WTC11 (cell line): ENCODE data around the gene TMED1. TPM values are rescaled to one million over a fixed set of nuclear protein-coding genes. Genes with fewer than 3 reads are reported as not detected.

Experiments used
- ATAC-seq: fragments of 200-7000 bp; cut with Tn5 transposase; 2 replicates; pipeline ENCODE4 v1.10.0; 2021; ENCODE audit warnings: mild to moderate bottlenecking, moderate library complexity
- CTCF ChIA-PET: fragments of 300-600 bp; sonication (Branson Sonifier 250); formaldehyde crosslinking; loops from one replicate; lab custom pipeline; 2021; ENCODE audit warnings: antibody characterized with exemption; lab: Charles Lee
- POLR2A ChIA-PET: fragments of 350-600 bp; sonication (Branson Sonifier 250); formaldehyde crosslinking; loops from one replicate; lab custom pipeline; 2021; ENCODE audit warnings: antibody characterized with exemption; lab: Charles Lee
- DNase-seq: peaks from one replicate; pipeline ENCODE4 v3.0.0; 2021; ENCODE audit warnings: low spot score
- H3K27ac Mint-ChIP-seq: 2 replicates; pipeline ENCODE4 v1.8.0; 2021; ENCODE audit warnings: mixed read lengths
- H3K27me3 Mint-ChIP-seq: 2 replicates; pipeline ENCODE4 v1.8.0; 2021; ENCODE audit warnings: low read depth, mild to moderate bottlenecking, moderate library complexity, mixed read lengths
- H3K36me3 Mint-ChIP-seq: 2 replicates; pipeline ENCODE4 v1.8.0; 2021; ENCODE audit warnings: mixed read lengths
- H3K4me1 Mint-ChIP-seq: 2 replicates; pipeline ENCODE4 v1.8.0; 2022; ENCODE audit warnings: mixed read lengths
- H3K4me3 Mint-ChIP-seq: 2 replicates; pipeline ENCODE4 v1.8.0; 2021; ENCODE audit warnings: mild to moderate bottlenecking, moderate library complexity, mixed read lengths
- H3K9me3 Mint-ChIP-seq: 2 replicates; pipeline ENCODE4 v1.8.0; 2021; ENCODE audit warnings: mixed read lengths
- AR ChIP-seq: fragments of 250-450 bp; sonication (Bioruptor Pico); IDR thresholded peaks from 2 replicates; pipeline ENCODE4 v1.9.0; 2021; ENCODE audit warnings: mild to moderate bottlenecking
- CREM ChIP-seq: sonication (generic); formaldehyde crosslinking; IDR thresholded peaks from 2 replicates; pipeline ENCODE4 v1.8.1; 2022; ENCODE audit warnings: mild to moderate bottlenecking, missing genetic modification reagents, moderate library complexity
- HMGA2 ChIP-seq: fragments of 250-450 bp; sonication (Bioruptor Pico); IDR thresholded peaks from 2 replicates; pipeline ENCODE4 v1.4.0; 2021; ENCODE audit warnings: mild to moderate bottlenecking, moderate library complexity
- IRF2 ChIP-seq: sonication (generic); formaldehyde crosslinking; IDR thresholded peaks from 2 replicates; pipeline ENCODE4 v1.8.0; 2022; ENCODE audit warnings: low read depth, missing genetic modification reagents, borderline replicate concordance
- MAX ChIP-seq: sonication (generic); formaldehyde crosslinking; IDR thresholded peaks from 2 replicates; pipeline ENCODE4 v1.8.0; 2022; ENCODE audit warnings: mild to moderate bottlenecking, missing genetic modification reagents
- MLX ChIP-seq: sonication (generic); formaldehyde crosslinking; IDR thresholded peaks from 2 replicates; pipeline ENCODE4 v1.8.1; 2023; ENCODE audit warnings: mild to moderate bottlenecking, missing genetic modification reagents, moderate library complexity
- MYBL2 ChIP-seq: sonication (generic); formaldehyde crosslinking; IDR thresholded peaks from 2 replicates; pipeline ENCODE4 v1.8.1; 2023; ENCODE audit warnings: mild to moderate bottlenecking, moderate library complexity, missing genetic modification reagents
- NFYB ChIP-seq: sonication (generic); formaldehyde crosslinking; conservative IDR thresholded peaks from 2 replicates; pipeline ENCODE4 v1.8.0; 2022; ENCODE audit warnings: low read depth, missing genetic modification reagents
- NR2C2 ChIP-seq: sonication (generic); formaldehyde crosslinking; IDR thresholded peaks from 2 replicates; pipeline ENCODE4 v1.8.0; 2022; ENCODE audit warnings: mild to moderate bottlenecking, missing genetic modification reagents
- NR3C1 ChIP-seq: sonication (generic); formaldehyde crosslinking; conservative IDR thresholded peaks from 2 replicates; pipeline ENCODE4 v1.8.1; 2023; ENCODE audit warnings: low read depth, mild to moderate bottlenecking, missing genetic modification reagents
- RORB ChIP-seq: fragments of 250-450 bp; sonication (Bioruptor Pico); IDR thresholded peaks from 2 replicates; pipeline ENCODE4 v1.9.0; 2021; ENCODE audit warnings: mild to moderate bottlenecking
- SMAD4 ChIP-seq: sonication (generic); formaldehyde crosslinking; IDR thresholded peaks from 2 replicates; pipeline ENCODE4 v1.8.0; 2022; ENCODE audit warnings: mild to moderate bottlenecking, missing genetic modification reagents
- STAT6 ChIP-seq: sonication (generic); formaldehyde crosslinking; conservative IDR thresholded peaks from 2 replicates; pipeline ENCODE4 v1.8.1; 2023; ENCODE audit warnings: mild to moderate bottlenecking, low read depth, missing genetic modification reagents, moderate library complexity
- TEAD4 ChIP-seq: sonication (generic); formaldehyde crosslinking; IDR thresholded peaks from 2 replicates; pipeline ENCODE4 v1.8.0; 2022; ENCODE audit warnings: mild to moderate bottlenecking, missing genetic modification reagents
- USF2 ChIP-seq: sonication (generic); formaldehyde crosslinking; IDR thresholded peaks from 2 replicates; pipeline ENCODE4 v1.8.1; 2023; ENCODE audit warnings: mild to moderate bottlenecking, missing genetic modification reagents, moderate library complexity
- ZNF263 ChIP-seq: sonication (generic); formaldehyde crosslinking; IDR thresholded peaks from 2 replicates; pipeline ENCODE4 v1.8.1; 2022; ENCODE audit warnings: low read depth, mild to moderate bottlenecking, moderate library complexity, missing genetic modification reagents
- ZNF281 ChIP-seq: sonication (generic); formaldehyde crosslinking; IDR thresholded peaks from 2 replicates; pipeline ENCODE4 v1.8.0; 2023; ENCODE audit warnings: mild to moderate bottlenecking, missing genetic modification reagents
- ZSCAN18 ChIP-seq: fragments of 250-450 bp; sonication (Bioruptor Pico); IDR thresholded peaks from 2 replicates; pipeline ENCODE4 v2.1.2; 2022; ENCODE audit warnings: mild to moderate bottlenecking, moderate library complexity
- total RNA-seq: library from RNA; stranded (reverse); gene quantifications from 3 replicates; pipeline ENCODE4 v1.2.3, GENCODE V29; 2021

TMED1 gene
- total RNA-seq, 1 experiment from 2014 or later, result 28.5 TPM

- ChIA-PET CTCF (interaction anchor here (1.1 kb wide), 1 partner anchor 32 kb away, joined by 4 read pairs; no protein-coding TSS in a partner anchor), POLR2A (no interaction called here)
- Mint-ChIP-seq H3K9me3 (peaks cover 10% of the 10 kb centered on the region), H3K27me3 (peaks cover 11% of the 10 kb centered on the region), H3K4me3 (no peak overlapping the region), H3K27ac (no peak overlapping the region), H3K4me1 (peaks cover 10% of the 10 kb centered on the region), H3K36me3 (peaks cover 12% of the 10 kb centered on the region; the same call in 1 of the 2 replicates)
- no peak for ATAC-seq
- TF ChIP-seq ZNF281 (CRISPR knock-in tag) (no peak), CREM (CRISPR knock-in tag) (no peak), MAX (no peak), TEAD4 (CRISPR knock-in tag) (no peak), NR3C1 (CRISPR knock-in tag) (no peak), USF2 (CRISPR knock-in tag) (no peak)
- no peak for DNase-seq
Measured at GRCh38 chr19:10831987-10832938, 3.7 kb downstream of the TMED1 start.

- no peak for ATAC-seq
- DNase-seq, result no peak
- Mint-ChIP-seq H3K36me3 (peaks cover 13% of the 10 kb centered on the region; the same call in 1 of the 2 replicates), H3K4me3 (no peak overlapping the region), H3K27me3 (0 out of 2 replicates have a peak, but pooled peaks cover under 1% of the 10 kb centered on the region), H3K4me1 (peaks cover under 1% of the 10 kb centered on the region; the same call in 1 of the 2 replicates), H3K9me3 (no peaks in the 10 kb centered on the region; the same call in 1 of the 2 replicates), H3K27ac (no peak overlapping the region)
- POLR2A ChIA-PET, result no interaction called here
- CTCF ChIA-PET, result interaction anchor here (1.2 to 4.5 kb wide), 3 partner anchors 27 to 113 kb away, joined by 4 to 23 read pairs (median 22); partner anchors contain the start of gene DNM2
- no peak for TF ChIP-seq STAT6 (CRISPR knock-in tag)
- no peak for TF ChIP-seq SMAD4 (CRISPR knock-in tag)
- TF ChIP-seq CREM (CRISPR knock-in tag), result no peak
- no peak for TF ChIP-seq MLX
- TF ChIP-seq ZSCAN18 (CRISPR knock-in tag), result no peak
- TF ChIP-seq NFYB (CRISPR knock-in tag), result no peak
- TF ChIP-seq MYBL2, result no peak
- TF ChIP-seq RORB (CRISPR knock-in tag), result no peak
- no peak for TF ChIP-seq IRF2 (CRISPR knock-in tag)
- TF ChIP-seq AR (CRISPR knock-in tag), result no peak
- no peak for TF ChIP-seq NR2C2 (CRISPR knock-in tag)
- TF ChIP-seq HMGA2 (CRISPR knock-in tag), result no peak
- TF ChIP-seq ZNF263 (CRISPR knock-in tag), result no peak
- no peak for TF ChIP-seq TEAD4 (CRISPR knock-in tag)
Measured at GRCh38 chr19:10830931-10831779, 4.9 kb downstream of the TMED1 start.
